Hematopoietic multipotent progenitor cell treated with erythropoietin and hydrocortisone succinate and interleukin-3 and kit ligand, for 8 days (in vitro differentiated cells): ENCODE results near the gene OCA2.
A peak's percentile ranks its signal among the peaks of the same experiment; 100 is the strongest.

Source experiments
- DNase-seq: peaks from one replicate; pipeline ENCODE4 v3.0.0-alpha.2; 2015

The OCA2 gene

DNA sequence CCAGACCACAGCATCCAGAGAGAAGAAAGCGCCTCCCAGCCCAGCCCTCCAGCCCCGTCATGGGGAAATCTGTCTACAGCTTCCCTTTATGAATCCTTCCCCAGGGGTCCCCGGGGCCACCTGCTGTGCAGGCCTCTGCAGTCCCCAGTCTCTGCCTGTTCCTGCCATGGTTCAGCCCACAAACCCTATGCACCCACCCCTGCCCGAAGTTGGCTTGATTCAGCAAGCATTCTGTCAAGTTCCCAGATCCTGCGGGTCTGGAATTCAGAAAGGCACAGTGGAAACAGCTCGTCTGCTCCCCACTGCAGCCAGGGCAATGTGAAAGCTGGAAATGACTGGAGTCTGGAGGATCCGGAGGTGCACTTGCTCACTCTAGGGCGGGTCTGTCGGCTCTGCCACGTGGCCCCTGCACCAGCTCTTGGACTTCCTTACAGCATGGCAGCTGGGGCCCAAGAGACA, 2.9 kb upstream of the OCA2 start:
- no peak for DNase-seq

DNA sequence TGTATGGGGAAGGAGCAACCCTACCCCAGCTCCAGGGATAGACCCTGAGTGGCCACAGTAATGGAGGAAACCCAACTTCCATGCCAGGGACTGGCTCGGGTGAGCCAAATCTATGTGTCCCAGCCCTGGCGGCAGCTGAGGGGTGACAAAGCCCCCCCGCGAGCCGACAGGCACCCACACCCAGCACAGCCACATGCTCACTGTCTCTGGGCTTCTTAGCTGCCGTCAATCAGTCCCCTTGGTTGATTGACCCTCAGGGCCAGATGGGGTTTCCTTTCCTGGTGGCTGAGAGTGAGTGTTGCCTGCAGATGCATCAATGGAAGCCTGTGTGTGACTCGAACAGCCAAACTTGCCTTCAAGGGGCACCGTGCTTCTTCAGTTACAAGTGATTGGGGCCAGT, 2.1 kb upstream of the OCA2 start:
- no peak for DNase-seq

DNA sequence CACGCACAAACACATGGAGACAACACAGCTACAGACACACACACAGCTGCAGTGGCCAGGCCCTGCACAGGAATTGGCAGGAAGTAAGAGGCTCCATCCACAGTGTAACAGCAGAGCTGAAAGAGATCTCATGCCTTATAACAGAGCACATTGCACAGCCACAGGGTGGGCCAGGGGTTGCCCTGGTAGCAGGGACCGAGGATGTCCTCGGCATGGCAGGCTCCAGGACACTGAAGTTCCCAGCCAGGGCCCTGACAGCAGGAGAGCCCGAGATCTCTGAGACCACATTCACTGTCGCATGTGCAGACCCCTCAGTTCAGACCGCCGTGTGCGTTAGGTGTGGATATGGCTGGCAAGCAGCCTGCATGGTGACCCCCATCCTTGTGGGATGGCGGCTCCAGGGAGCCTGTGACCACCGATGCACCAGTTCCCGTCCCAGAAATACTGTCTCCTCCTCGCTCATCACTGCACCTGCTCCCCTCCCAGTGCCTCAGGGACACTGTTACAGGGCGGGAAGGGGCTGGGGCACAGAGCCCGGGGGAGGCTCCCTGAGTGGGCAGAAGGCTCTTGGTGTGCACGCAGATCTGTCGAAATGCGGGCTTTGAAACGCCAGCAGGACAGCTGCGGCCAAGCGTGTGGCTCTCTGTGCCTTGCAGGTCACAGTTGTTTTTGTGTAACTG, 1.5 kb upstream of the OCA2 start:
- DNase-seq = no peak

DNA sequence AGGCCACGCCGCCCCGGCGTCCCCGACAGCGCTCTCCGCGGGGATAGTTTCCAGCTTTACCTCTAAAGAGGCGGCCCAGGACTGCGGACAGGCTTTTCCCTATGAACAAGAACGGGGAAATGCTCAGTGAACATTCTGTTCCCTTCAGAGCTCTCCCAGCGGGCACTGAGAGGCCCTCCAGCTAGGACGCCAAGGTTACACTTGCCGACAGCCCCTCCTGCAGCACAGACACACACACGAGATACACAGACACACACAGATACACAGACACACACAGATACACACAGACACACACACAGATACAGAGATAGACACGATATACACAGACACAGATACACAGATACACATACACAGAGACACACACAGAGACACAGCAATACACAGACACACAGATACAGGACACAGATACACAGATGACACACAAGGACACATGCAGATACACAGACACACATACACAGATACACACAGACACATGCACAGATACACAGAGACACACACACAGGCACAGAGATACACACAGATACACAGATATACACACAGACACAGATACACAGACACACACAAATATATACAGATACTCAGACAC, 533 bp upstream of the OCA2 start:
- no peak for DNase-seq

DNA sequence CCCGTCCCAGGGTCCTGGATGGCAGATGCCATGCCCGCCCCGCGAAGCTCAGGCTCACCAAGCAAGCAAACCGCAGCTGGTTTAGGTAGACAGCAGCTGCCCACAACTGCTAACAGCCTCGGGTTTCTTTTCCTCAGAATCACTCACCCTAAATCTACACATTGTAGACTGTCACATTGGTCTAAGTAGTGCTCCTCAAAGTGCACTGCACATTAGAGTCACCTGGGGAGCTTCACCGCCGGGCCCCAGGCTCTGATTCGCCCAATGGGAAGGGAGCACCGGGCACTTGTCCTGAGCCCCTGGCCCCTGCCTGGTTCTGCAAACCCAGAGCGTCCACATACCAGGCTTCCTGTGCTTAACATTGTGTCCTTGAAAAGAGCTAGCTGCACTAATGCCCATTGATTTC, 752 bp downstream of the OCA2 start:
- no peak for DNase-seq

DNA sequence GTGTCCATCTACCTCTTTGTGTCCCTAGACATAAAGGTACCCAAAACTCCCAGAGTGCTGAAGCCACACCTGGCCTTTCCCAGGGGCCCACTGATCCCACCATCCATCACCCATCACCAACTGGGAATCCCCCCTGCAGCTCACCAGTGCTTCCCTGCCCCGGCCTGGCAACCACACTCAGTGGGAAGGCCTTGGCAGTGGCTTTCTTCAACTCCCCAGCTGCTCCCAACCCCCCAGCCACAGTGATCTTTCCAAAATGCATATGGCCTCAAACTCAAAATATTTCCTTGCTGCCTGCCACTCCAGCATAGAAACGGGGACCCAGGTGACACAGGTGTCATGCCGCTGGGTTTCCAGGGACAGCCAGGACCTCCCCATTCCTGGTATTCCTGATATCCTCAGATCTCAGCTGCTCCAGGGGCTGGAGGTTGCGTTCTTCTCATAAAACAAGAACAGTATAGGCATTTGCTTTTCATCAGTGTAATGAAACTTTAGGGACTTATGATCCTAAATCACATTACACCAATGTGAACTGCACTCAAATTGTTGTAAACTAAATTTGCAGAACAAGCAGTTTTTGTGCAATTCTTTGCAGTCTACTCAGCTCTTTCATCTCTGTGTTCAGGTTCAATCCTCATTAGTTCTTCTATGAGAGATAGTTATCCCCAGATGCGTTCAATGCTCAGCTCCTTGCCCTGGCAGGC, 1.3 kb downstream of the OCA2 start:
- no peak for DNase-seq

DNA sequence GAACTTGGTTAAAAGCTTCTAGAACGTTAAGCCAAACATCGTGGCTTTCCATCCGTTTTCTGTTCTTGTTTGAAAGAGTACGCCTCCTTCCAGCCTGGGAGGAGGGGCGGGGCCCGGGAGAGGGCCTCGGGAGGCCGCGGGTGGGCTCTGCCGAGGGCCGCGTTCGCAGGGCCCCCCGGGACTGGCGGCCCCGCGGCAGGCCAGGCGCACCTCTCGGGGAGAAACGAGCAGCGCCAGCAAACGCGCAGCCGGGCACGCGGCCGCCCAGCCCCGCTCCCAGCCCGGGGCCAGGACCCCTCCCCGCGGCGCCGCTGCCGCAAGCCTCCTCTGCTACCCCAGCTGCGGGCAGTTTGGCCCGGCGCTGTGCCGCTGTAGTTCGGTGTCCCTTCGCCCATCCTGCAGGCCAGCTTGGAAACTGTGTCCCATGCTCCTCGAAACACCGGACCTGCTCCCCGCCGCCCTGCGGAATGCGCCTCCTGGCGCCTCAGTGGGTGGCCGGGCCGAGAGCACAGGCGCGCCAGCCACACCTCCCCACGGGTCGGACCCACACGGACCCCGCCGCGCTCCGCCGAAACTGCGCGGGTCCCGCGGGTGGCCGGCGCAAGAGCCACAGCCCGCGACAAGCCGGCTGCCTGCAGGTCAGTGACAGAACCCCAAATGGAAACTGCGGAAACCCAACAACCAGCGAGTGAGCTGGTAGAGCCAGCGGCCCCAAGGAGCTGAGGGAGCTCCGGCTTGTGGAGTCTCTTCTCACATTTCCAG, 2.3 kb downstream of the OCA2 start:
- DNase-seq = no peak

DNA sequence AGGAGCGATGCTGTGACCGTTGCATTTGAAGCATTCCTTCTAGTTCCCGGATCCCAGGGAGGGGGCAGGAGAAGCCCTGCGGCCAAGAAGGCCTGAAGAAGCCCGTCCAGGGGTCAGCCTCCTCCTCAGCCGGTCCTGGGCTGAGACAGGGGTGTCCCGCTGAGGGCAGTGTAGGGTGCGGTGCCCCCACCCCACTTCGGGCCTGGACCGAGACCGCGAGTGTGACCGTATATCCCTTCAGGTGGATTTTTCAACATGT, 2.8 kb downstream of the OCA2 start:
- no peak for DNase-seq

DNA sequence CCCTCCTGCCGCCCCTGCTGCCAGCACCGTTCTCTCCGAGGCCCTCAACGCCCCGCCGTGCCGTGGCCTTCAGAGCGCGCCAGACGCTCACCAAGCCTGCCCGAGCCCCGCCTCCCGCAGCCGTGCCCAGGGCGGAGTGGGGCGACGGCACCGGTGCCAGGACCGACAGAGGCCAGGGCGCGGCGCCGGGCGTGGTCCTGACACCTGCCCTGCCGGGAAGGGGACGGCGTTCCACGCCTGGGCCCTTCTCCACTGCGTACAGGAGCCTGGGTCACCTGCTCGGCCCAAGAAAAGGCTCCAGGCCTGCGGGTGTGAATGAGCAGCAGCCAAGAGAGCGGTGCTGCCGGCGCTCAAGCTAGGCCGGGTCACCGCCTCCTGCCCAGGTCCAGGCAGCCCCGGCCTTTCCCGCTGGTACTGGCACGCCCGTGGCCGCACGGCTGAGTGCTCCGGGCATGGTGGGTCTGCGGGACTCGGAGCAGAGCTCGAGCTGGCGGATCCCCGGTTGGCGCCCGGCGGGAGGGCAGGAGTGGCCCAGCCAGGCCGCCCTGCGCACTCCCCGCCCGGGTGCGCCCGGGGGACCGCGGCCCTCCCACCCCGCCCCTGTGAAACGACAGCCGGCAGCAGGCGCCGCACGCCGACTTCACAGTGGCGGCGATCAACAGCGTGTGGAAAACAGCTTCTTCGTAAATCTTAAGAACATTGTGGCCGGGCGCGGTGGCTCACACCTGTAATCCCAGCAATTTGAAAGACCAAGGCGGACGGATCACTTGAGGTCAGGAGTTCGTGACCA, 4.2 kb downstream of the OCA2 start:
- DNase-seq = no peak

DNA sequence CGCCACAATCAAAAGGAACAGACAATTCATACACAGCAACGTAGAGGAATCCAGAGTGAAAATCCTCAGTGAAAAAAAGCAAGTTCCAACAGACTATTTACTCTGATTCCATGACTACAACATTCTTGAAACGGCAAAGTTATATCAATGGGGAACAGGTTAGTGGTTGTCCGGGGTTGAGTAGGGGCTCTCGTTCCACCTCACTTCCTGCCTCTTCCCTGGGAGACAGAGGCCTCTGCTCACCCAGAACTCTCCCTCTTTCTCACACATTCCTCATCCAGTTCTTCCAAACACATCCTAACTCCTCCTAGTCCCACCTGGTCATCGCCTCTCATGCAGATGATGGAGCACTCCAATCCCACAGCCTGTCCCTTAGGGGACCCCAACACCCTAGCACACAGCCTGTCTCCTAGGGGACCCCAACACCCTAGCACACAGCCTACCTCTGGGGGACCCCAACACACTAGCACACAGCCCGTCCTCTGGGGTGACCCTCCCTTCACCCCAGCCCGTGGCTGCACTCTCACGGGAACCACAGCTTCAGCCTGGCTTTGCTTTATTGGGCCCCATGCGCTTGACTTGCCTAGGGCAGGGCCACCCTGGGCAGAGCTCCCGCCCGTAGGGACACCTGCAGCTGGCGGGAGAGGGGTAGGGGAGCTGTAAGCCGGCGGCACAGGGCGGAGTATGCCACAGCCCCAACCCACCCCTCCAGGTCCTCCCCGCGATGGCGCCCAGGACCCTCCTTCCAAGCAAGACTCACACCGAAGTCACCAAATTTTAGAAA, 5.2 kb downstream of the OCA2 start:
- no peak for DNase-seq

DNA sequence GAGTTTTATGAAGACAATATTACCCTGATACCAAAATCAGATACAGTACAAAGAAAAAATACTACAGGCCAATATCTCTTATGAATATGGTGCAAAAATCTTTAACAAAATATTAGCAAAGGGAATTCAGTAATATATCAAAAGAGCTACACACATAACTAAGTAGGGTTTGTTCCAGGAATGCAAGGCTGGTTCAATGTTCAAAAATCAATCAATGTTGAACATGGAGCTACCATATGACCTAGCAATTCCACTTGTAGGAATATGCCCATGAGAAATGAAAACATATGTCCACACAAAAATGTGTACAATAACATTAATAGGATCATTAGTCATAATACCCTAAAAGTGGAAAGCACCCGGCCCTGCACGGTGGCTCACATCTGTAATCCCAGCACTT, 7.8 kb downstream of the OCA2 start:
- no peak for DNase-seq

DNA sequence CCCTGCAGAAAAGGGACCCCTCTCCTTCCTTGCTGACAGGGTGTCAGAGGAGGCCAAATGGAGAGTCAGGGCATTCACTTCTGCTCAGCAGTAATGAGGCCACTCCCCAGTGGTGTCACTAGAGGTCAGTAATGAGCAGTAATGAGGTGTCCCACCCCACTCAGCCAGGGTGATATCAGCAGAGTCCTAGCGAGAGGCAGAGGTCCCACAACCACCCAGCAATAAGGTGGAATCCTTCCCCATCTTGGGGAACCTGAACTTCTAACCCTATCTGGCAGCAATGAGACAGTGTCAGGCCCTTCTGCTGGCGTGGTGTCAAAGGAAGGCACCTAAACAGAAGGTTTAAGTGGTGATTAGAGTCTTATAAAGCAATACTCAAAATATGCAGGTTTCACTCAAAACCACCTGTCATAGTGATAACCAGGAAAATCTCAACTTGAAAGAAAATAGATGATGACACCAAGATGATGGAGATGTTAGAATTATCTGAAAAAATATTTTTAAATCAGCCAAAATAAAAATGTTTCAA, 12.9 kb downstream of the OCA2 start:
- DNase-seq = peak; percentile 79

DNA sequence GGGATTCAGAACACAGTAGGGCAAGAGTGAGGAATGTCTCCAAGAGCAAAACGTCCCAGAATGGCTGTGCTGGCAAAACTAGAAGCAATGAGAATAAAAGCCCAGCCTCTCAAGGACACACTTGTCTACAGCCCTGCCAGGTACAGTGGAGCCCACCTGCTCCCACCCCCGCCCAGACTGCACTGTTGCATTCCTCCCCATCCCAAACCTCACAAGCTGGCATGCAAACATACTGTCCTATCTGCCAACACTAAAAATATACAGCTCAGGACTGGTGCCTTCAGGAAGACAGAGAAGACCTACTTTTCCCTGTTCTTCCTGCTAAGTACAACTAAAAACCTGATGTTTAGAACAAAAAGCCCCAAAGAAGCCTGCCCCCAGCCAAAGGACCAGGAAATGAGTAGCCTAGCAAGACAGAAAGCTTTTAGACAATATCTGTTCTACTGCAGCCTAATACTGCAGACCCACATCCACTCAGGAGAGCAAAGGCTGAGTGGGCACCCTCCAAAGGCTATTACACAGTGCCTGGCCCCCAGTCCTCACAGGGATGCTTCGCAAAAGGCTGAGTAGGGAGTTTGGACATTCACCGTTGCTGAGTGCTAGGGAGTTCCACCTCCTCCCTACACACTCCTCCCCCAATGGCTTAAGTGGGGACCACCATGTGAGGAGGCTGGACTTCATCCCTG, 13.5 kb downstream of the OCA2 start:
- DNase-seq = no peak

DNA sequence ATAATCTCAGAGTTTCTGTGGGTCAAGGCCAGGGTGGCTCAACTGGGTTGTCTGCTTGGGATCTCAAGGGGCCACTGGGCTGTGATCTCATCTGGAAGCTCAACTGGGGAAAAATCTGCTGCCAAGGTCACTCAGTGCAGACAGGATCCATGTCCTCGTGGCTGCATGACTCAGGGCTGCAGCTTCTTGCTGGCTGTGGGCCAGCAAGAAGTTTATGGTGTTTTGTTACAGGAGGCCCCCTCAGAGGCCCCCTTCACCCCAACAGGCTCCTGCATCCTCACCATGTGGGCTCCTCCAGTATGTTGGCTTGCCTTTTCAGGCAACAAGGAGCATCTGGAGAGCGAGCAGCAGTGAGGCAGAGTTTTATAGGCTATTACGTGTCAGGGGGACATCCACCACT, 14.6 kb downstream of the OCA2 start:
- no peak for DNase-seq

DNA sequence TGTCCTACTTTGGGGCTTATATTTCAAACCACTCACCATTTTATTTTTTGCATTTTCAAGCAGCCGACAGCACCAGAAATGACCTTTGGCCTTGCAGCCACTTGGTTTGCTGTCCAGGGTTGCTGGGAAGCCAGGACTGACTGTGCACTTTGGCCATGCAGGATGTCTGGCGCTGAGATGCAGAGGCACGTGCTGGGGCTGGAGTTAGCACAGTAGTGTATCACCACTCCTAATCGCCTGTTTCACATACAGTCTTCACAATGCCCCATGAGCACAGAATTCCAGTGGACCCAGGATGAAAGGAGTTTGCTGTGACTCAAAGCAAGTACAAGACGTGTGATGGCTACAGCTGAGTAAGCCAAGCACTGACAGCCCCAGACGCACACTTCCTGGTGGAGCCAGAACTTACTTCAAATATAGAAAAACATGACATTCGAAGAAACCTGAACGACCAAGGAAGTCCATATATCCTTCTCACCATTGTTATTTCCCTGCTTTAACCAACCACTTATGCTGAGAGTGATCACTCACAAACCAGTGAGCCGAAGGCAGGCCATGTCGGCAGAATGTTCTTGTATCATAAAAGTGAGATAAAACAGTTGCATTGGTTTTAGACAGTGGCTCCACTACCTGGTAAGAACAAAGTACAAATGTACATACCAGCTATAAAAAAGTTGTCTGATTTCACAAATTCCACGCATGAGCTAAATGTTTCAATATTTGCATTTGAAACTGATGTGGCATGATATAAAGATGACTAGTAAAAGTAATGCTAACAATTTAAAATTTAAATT, 16.0 kb downstream of the OCA2 start:
- DNase-seq = no peak

DNA sequence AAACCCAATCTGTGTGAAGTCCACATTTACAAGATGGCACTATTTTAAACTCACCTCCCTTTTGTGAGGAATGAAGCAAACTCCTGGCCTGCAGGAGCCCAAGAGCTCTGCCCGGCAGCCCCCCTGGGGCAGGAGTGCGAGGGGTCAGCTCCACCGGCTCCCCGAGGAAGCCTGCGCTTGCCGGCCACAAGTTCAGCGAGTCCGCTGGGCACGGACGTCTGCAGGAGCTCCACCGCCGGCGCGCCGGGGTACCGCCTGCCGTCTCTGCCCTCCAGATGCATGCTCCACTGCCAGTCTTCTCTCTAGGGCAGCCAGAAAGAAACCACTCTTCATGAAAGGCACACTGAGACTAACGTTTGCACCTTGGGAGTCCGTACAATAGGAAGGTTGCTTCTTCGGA, 17.5 kb downstream of the OCA2 start:
- no peak for DNase-seq

DNA sequence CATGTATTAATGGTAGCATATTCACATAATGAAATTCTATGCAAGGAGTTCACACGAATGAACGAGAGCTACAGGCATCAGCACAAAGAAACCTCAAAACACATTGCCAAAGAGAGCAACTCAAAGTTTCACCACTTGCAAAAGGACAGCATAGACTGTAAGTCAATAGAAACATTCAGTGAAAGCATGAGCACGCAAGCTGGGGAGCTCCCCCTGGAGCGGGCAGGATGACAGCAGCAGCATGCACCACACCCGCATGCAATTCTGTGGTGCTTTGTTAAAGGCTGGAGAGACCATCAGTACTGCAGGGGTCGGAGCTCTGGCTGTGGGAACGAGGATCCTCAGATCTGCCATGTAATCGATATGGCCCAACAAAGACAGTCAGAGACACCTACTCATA, 18.7 kb downstream of the OCA2 start:
- DNase-seq = no peak

DNA sequence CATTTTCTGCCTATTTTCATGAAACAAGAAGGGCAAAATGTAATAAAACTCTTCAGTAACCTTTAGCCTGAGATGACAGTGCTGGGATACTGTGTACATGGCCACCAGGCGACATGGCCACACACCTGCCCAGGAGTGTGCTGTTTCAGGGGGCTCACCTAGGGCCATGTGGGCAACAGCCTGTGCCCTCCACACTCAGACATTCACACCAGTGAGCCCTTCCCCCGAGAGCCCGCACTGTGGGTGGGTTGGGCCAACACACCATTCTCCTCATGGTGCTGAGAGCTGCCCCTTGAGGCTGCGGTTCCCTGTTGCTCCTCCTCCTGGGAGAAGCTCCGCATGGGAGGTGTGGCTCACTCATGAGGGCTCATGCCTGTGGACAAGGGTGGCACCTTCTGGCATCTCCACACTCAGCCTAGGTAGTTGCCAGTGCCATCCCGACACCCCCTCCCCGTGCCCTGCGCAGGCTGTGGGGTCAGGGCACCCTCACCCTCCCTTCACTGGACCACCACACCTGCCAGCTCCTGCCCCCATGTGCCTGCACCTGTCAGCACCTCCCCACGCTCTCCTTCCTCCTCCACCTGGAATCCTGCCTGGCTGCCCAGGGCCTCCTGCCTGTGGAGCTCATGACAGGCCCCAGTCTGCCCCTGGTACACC, 19.7 kb downstream of the OCA2 start:
- DNase-seq = no peak

DNA sequence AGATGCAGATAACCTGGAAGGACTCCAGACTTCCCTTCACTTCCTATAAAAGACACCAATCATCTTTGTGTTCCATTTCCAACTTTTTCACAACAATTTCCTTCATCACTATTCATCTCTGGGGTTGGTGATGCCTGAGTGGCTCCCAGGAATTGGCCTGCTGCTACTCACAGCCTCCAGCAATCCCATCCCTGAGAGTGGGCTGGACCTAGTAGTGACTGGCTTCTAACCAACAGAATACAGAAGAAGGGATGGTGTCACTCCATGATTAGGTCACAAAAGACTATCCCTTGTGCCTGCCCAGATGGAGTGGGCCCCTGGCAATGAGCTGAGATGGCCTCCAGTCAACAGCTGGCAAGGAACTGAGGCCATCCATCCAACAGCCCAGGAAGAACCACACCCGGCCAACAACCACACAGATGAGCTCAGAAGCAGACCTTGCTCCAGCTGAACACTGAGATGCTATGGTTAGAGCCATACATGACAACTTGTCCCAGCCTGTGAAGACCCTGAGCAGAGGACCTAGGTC, 20.9 kb downstream of the OCA2 start:
- DNase-seq = no peak

DNA sequence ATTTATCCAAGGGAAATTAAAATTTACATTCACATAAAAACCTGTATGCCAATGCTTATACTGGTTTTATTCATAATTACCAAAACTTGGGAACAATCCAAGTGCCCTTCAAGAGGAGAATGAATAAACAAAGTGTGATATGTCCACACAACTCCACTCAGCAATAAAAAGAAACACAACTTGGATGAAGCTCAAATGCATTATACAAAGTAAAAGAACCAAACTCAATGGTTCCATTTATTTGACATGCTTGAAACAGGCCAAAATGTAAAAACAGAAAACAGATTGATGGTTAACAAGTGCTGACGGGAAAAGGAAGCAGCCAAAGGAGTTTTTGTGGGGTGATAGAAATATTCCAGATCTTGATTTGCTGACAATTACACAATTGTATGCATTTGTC, 23.5 kb downstream of the OCA2 start:
- DNase-seq = no peak
